SK-N-SH treated with all-trans-retinoic acid at 6 μM for 48 hours (cell line): ENCODE data around the gene NR1H4.

Experiments used
- ARNTL ChIP-seq: fragments of 450-650 bp; formaldehyde crosslinking; IDR thresholded peaks from 2 replicates; pipeline ENCODE4 v1.5.0; 2020; ENCODE audit warnings: low read depth, mild to moderate bottlenecking, moderate library complexity, borderline replicate concordance
- ESRRG ChIP-seq: fragments of 250-450 bp; sonication (Bioruptor Pico); IDR thresholded peaks from 2 replicates; pipeline ENCODE4 v1.6.1; 2021; ENCODE audit warnings: mild to moderate bottlenecking
- GLIS3 ChIP-seq: fragments of 250-450 bp; sonication (Bioruptor Pico); IDR thresholded peaks from 2 replicates; pipeline ENCODE4 v1.5.0; 2020; ENCODE audit warnings: mild to moderate bottlenecking, moderate library complexity
- PATZ1 ChIP-seq: fragments of 250-450 bp; sonication (Bioruptor Pico); IDR thresholded peaks from 2 replicates; pipeline ENCODE4 v1.8.0; 2020; ENCODE audit warnings: mild to moderate bottlenecking, moderate library complexity, borderline replicate concordance
- PPARA ChIP-seq: fragments of 250-450 bp; sonication (Bioruptor Pico); IDR thresholded peaks from 2 replicates; pipeline ENCODE4 v1.5.0; 2020; ENCODE audit warnings: mild to moderate bottlenecking, borderline replicate concordance
- SNAI2 ChIP-seq: fragments of 250-450 bp; sonication (Bioruptor Pico); IDR thresholded peaks from 2 replicates; pipeline ENCODE4 v1.5.0; 2020; ENCODE audit warnings: mild to moderate bottlenecking, moderate library complexity
- ZC3H10 ChIP-seq: fragments of 250-450 bp; sonication (Bioruptor Pico); IDR thresholded peaks from 2 replicates; pipeline ENCODE4 v1.5.1; 2021; ENCODE audit warnings: mild to moderate bottlenecking, moderate library complexity
- ZFP3 ChIP-seq: fragments of 250-450 bp; sonication (Bioruptor Pico); IDR thresholded peaks from 2 replicates; pipeline ENCODE4 v1.5.0; 2020; ENCODE audit warnings: mild to moderate bottlenecking, moderate library complexity
- ZFP30 ChIP-seq: fragments of 450-650 bp; formaldehyde crosslinking; IDR thresholded peaks from 2 replicates; pipeline ENCODE4 v1.5.0; 2022; ENCODE audit warnings: mild to moderate bottlenecking, moderate library complexity
- TF ChIP-seq, protein P1 (sequence below): fragments of 250-450 bp; sonication (Bioruptor Pico); IDR thresholded peaks from 2 replicates; pipeline ENCODE4 v1.5.1; 2020; ENCODE audit warnings: low read depth, mild to moderate bottlenecking, moderate library complexity
- TF ChIP-seq, protein P2 (sequence below): fragments of 250-450 bp; sonication (Bioruptor Pico); IDR thresholded peaks from 2 replicates; pipeline ENCODE4 v1.5.1; 2021; ENCODE audit warnings: mild to moderate bottlenecking, moderate library complexity

DNA sequence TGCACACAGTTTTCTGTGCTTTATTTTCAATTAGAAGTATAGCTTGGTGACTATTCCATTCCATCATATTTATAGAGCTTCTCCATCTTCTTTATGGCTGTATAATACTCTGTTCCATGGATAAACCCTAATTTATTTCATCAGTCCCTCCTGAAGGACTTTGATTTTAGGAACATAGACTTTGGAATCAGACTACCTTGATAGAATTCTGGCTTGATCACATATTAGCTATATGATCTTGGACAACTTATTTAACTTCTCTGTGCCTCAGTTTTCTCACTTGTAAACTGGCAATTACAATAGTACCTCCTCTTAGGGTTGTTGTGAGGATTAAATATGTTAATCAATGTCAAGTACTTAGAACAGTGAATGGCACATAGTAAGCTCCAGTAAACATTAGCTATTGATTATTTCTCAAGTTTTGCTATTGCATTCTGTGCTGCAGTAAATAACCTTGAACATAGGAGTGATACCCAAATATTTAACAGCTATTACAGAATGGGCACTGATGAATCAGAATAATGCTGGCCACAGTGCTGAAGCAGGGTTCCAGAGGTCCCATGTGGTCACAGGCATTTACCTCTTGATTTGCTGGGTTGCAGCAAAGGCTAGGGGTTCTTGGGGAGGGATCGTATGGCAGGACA, 12.2 kb upstream of the NR1H4 start:
- TF ChIP-seq ARNTL (no peak), ZFP3 (no peak), PATZ1 (CRISPR knock-in tag) (no peak), ZFP30 (CRISPR knock-in tag) (no peak), PPARA (CRISPR knock-in tag) (no peak), ESRRG (CRISPR knock-in tag) (no peak), ZC3H10 (CRISPR knock-in tag) (no peak), SNAI2 (CRISPR knock-in tag) (no peak), GLIS3 (no peak)
- TF ChIP-seq, protein P1, sequence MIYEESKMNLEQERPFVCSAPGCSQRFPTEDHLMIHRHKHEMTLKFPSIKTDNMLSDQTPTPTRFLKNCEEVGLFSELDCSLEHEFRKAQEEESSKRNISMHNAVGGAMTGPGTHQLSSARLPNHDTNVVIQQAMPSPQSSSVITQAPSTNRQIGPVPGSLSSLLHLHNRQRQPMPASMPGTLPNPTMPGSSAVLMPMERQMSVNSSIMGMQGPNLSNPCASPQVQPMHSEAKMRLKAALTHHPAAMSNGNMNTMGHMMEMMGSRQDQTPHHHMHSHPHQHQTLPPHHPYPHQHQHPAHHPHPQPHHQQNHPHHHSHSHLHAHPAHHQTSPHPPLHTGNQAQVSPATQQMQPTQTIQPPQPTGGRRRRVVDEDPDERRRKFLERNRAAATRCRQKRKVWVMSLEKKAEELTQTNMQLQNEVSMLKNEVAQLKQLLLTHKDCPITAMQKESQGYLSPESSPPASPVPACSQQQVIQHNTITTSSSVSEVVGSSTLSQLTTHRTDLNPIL (CRISPR knock-in tag): no peak
- TF ChIP-seq, protein P2, sequence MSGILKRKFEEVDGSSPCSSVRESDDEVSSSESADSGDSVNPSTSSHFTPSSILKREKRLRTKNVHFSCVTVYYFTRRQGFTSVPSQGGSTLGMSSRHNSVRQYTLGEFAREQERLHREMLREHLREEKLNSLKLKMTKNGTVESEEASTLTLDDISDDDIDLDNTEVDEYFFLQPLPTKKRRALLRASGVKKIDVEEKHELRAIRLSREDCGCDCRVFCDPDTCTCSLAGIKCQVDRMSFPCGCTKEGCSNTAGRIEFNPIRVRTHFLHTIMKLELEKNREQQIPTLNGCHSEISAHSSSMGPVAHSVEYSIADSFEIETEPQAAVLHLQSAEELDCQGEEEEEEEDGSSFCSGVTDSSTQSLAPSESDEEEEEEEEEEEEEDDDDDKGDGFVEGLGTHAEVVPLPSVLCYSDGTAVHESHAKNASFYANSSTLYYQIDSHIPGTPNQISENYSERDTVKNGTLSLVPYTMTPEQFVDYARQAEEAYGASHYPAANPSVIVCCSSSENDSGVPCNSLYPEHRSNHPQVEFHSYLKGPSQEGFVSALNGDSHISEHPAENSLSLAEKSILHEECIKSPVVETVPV (CRISPR knock-in tag): no peak
